ENCODE results near the gene USP12.

The USP12 gene

GRCh38 chr13:27027086-27027667 is 144.4 kb downstream of the USP12 start:
- Histone ChIP-seq H3K36me3 (ENCODE audit: control insufficient read depth in 1 of 2, insufficient read depth in 2 of 2, low read length in 2 of 2) (no peaks in the 10 kb centered on the region), H3K27ac (ENCODE audit: low read length) (no peak overlapping the region)

DNA sequence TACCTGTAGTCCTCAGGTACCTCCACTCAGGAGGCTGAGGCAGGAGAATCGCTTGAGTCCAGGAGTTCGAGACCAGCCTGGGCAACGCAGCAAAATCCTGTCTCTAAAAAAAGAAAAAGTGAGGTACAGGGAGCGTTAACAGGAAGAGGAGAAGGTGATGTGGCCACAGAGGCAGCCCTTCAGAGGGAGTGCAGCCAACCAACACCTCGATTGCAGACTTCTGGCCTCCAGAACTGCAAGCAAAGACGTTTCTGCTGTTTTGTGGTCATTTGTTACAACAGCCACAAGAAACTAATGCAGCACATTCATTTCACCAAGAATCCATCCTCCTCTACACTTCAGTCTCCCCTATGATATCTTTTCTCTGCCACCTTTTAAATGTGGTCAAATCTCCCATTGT is 145.2 kb downstream of the USP12 start:
- no peaks in the 10 kb centered on the region for H3K36me3 ChIP-seq (ENCODE audit: control insufficient read depth in 1 of 2, insufficient read depth in 2 of 2, low read length in 2 of 2)
- H3K4me3 ChIP-seq (ENCODE audit: low read depth in 1 of 2, low read length in 2 of 2): no peak overlapping the region
- H3K27ac ChIP-seq (ENCODE audit: low read length): no peak overlapping the region
- H3K4me1 ChIP-seq (ENCODE audit: control insufficient read depth in 1 of 2, insufficient read depth in 2 of 2, low read length in 2 of 2): peaks cover 0 to 9% of the 10 kb centered on the region in 2 donors
- no peaks in the 10 kb centered on the region for H3K27me3 ChIP-seq (ENCODE audit: low read depth, low read length)
- H3K9me3 ChIP-seq (ENCODE audit: control insufficient read depth in 1 of 2, low read length in 2 of 2): no peaks in the 10 kb centered on the region

More at GRCh38 chr13:27027086-27027667, 144.4 kb downstream of the USP12 start:
- Histone ChIP-seq H3K4me3 (ENCODE audit: low read depth in 1 of 2, low read length in 2 of 2) (no peak overlapping the region), H3K9me3 (ENCODE audit: control insufficient read depth in 1 of 2, low read length in 2 of 2) (no peaks in the 10 kb centered on the region), H3K27me3 (ENCODE audit: low read depth, low read length) (no peaks in the 10 kb centered on the region), H3K4me1 (ENCODE audit: control insufficient read depth in 1 of 2, insufficient read depth in 2 of 2, low read length in 2 of 2) (peaks cover 0 to 8% of the 10 kb centered on the region in 2 donors)

DNA sequence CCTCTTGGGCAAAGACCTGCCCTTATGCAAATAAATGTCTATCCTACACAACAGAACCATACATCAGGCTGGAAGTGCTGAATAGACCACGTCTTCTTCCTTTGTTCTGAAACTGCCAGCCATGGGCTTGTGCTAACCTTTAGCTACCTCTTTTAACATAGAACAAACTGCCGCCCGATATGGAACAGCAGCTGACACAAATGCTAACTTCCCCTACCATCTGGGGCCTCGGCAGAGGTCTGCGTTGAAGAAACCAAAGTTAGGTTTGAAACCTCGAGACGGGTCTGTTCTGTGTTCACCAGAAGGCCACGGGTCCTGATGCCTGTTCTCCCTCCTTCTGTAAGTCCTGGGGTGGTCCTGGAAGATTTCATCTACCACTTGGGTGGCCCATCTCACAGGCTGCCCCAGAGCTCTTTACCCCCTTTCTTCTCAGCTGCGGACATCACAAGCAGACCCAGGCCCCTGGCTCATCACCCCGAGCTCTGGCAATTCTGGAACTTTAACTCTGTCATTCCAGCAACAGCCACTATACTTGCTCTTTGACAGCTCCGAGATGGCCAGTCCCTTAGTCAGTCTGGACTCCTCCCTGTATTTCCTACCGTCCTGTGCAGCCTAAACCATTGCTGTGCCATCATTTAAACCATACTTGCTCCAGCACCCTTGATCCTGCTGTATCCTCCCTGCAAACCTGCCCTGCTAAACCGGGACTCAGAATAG is 146.7 kb downstream of the USP12 start:
- H3K27ac ChIP-seq (ENCODE audit: low read length): no peak overlapping the region
- no peaks in the 10 kb centered on the region for H3K36me3 ChIP-seq (ENCODE audit: control insufficient read depth in 1 of 2, insufficient read depth in 2 of 2, low read length in 2 of 2)
- peaks cover 0 to 9% of the 10 kb centered on the region in 2 donors for H3K4me1 ChIP-seq (ENCODE audit: control insufficient read depth in 1 of 2, insufficient read depth in 2 of 2, low read length in 2 of 2)

DNA sequence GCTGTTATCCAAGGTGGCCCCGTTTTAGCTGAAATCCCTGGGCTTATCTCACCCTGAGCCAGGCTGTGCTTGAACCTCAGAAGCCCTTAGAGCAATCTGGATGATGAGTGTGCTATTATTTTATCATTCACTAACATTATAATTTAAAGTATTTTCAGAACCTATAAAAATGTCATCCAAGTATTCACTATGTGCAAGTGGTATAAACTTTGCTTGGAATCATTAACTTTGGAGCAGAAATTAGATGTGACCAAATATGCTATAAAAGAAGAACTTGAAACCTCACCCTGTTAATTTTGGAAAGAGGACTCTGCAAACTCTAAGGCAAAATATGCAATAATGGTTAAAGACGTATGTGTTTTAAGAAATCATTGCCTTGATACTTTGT is 147.5 kb downstream of the USP12 start:
- Histone ChIP-seq H3K4me1 (ENCODE audit: control insufficient read depth in 1 of 2, insufficient read depth in 2 of 2, low read length in 2 of 2) (peaks cover 0 to 9% of the 10 kb centered on the region in 2 donors), H3K27me3 (ENCODE audit: low read depth, low read length) (no peaks in the 10 kb centered on the region), H3K27ac (ENCODE audit: low read length) (no peak overlapping the region), H3K36me3 (ENCODE audit: control insufficient read depth in 1 of 2, insufficient read depth in 2 of 2, low read length in 2 of 2) (no peaks in the 10 kb centered on the region), H3K9me3 (ENCODE audit: control insufficient read depth in 1 of 2, low read length in 2 of 2) (no peaks in the 10 kb centered on the region), H3K4me3 (ENCODE audit: low read depth in 1 of 2, low read length in 2 of 2) (no peak overlapping the region)

More for the DNA sequence above, 146.7 kb downstream of the USP12 start:
- H3K9me3 ChIP-seq (ENCODE audit: control insufficient read depth in 1 of 2, low read length in 2 of 2): no peaks in the 10 kb centered on the region
- H3K4me3 ChIP-seq (ENCODE audit: low read depth in 1 of 2, low read length in 2 of 2): no peak overlapping the region
- no peaks in the 10 kb centered on the region for H3K27me3 ChIP-seq (ENCODE audit: low read depth, low read length)

DNA sequence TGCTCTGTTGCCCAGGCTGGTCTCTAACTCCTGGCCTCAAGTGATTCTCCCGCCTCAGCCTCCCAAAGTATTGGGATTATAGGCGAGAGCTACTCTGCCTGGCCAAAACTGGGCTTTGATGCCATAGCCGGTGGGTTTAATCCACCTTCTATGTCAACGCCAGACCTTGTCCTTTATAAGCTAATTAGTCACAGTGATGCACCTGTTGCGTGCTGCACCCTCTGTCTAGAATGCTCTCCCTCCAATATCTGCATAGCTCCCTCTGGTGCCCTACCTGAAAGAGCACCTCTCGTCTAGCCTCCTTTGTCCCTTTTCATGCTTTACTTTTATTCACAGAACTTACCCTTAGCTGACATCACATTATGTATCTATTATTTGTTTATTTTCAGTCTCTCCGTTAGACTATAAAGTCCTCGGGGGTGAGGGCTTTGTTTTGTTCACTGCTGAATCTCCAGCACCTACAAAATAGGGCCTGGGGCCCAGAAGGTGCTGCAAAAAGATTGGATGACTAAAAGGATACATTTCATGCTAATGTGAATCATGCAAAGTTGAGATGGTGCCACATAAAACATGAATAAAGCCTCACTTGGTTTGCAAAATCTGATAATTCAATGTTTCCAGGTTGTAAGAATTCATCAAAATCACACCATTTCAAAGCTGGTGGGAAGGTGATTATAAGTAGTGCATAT is 148.1 kb downstream of the USP12 start:
- peaks cover 0 to 14% of the 10 kb centered on the region in 2 donors for H3K4me1 ChIP-seq (ENCODE audit: control insufficient read depth in 1 of 2, insufficient read depth in 2 of 2, low read length in 2 of 2)
- peak overlapping the region; percentile 41 for H3K27ac ChIP-seq (ENCODE audit: low read length)
- H3K27me3 ChIP-seq (ENCODE audit: low read depth, low read length): no peaks in the 10 kb centered on the region
- no peaks in the 10 kb centered on the region for H3K9me3 ChIP-seq (ENCODE audit: control insufficient read depth in 1 of 2, low read length in 2 of 2)
- no peaks in the 10 kb centered on the region for H3K36me3 ChIP-seq (ENCODE audit: control insufficient read depth in 1 of 2, insufficient read depth in 2 of 2, low read length in 2 of 2)
- H3K4me3 ChIP-seq (ENCODE audit: low read depth in 1 of 2, low read length in 2 of 2): no peak overlapping the region

DNA sequence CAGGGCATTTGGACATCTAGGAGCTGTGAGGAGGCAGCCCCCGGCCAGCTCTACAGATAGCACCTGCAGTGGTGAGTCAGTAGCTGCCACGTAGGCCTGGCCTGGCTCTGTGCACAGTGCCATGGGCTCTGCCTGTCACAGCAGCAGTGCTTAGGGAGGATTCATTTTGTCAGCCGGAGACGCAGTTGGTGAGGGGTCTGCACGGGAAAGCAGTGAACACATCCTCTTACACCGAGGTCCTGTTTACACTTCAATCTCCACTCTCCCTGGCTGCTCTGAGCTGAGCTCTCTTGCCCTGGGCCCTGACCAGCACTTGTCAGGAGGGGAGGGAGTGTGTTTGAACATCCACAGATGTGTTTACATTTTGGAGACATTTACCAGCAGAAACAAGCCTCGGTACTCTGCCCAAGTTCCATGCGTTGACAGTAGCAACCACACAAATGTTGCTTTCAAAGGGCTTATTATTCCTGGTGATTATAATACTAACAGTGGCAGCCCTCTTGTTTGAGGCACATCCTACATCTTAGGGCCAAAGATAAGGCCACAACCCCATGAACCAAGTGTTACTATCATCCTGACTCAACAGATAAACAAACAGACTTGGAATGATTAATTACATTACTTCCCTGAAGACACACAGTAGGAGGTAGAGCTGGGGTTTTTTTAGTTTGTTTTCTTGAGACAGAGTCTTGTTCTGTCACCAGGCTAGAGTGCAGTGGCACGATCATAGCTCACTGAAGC is 148.9 kb downstream of the USP12 start:
- Histone ChIP-seq H3K4me1 (ENCODE audit: control insufficient read depth in 1 of 2, insufficient read depth in 2 of 2, low read length in 2 of 2) (peaks cover 0 to 16% of the 10 kb centered on the region in 2 donors), H3K4me3 (ENCODE audit: low read depth in 1 of 2, low read length in 2 of 2) (no peak overlapping the region), H3K9me3 (ENCODE audit: control insufficient read depth in 1 of 2, low read length in 2 of 2) (no peaks in the 10 kb centered on the region), H3K27me3 (ENCODE audit: low read depth, low read length) (no peaks in the 10 kb centered on the region), H3K36me3 (ENCODE audit: control insufficient read depth in 1 of 2, insufficient read depth in 2 of 2, low read length in 2 of 2) (no peaks in the 10 kb centered on the region), H3K27ac (ENCODE audit: low read length) (peak overlapping the region; percentile 41)

- Histone ChIP-seq H3K9me3 (ENCODE audit: control insufficient read depth in 1 of 2, low read length in 2 of 2) (no peaks in the 10 kb centered on the region), H3K4me1 (ENCODE audit: control insufficient read depth in 1 of 2, insufficient read depth in 2 of 2, low read length in 2 of 2) (peaks cover 0 to 16% of the 10 kb centered on the region in 2 donors), H3K4me3 (ENCODE audit: low read depth in 1 of 2, low read length in 2 of 2) (no peak overlapping the region), H3K36me3 (ENCODE audit: control insufficient read depth in 1 of 2, insufficient read depth in 2 of 2, low read length in 2 of 2) (no peaks in the 10 kb centered on the region), H3K27me3 (ENCODE audit: low read depth, low read length) (no peaks in the 10 kb centered on the region), H3K27ac (ENCODE audit: low read length) (no peak overlapping the region)
Observed at GRCh38 chr13:27020415-27020814, 151.2 kb downstream of the USP12 start.

- no peaks in the 10 kb centered on the region for H3K27me3 ChIP-seq (ENCODE audit: low read depth, low read length)
- no peak overlapping the region for H3K4me3 ChIP-seq (ENCODE audit: low read depth in 1 of 2, low read length in 2 of 2)
- H3K4me1 ChIP-seq (ENCODE audit: control insufficient read depth in 1 of 2, insufficient read depth in 2 of 2, low read length in 2 of 2): peaks cover 0 to 16% of the 10 kb centered on the region in 2 donors
- H3K27ac ChIP-seq (ENCODE audit: low read length): no peak overlapping the region
- no peaks in the 10 kb centered on the region for H3K9me3 ChIP-seq (ENCODE audit: control insufficient read depth in 1 of 2, low read length in 2 of 2)
- H3K36me3 ChIP-seq (ENCODE audit: control insufficient read depth in 1 of 2, insufficient read depth in 2 of 2, low read length in 2 of 2): no peaks in the 10 kb centered on the region
Observed at GRCh38 chr13:27018882-27019281, 152.7 kb downstream of the USP12 start.

- no peak overlapping the region for H3K27ac ChIP-seq (ENCODE audit: low read length)
- no peaks in the 10 kb centered on the region for H3K9me3 ChIP-seq (ENCODE audit: control insufficient read depth in 1 of 2, low read length in 2 of 2)
- H3K27me3 ChIP-seq (ENCODE audit: low read depth, low read length): no peaks in the 10 kb centered on the region
- H3K36me3 ChIP-seq (ENCODE audit: control insufficient read depth in 1 of 2, insufficient read depth in 2 of 2, low read length in 2 of 2): no peaks in the 10 kb centered on the region
- peaks cover 0 to 16% of the 10 kb centered on the region in 2 donors for H3K4me1 ChIP-seq (ENCODE audit: control insufficient read depth in 1 of 2, insufficient read depth in 2 of 2, low read length in 2 of 2)
- H3K4me3 ChIP-seq (ENCODE audit: low read depth in 1 of 2, low read length in 2 of 2): no peak overlapping the region
Observed at GRCh38 chr13:27018344-27018861, 153.2 kb downstream of the USP12 start.

DNA sequence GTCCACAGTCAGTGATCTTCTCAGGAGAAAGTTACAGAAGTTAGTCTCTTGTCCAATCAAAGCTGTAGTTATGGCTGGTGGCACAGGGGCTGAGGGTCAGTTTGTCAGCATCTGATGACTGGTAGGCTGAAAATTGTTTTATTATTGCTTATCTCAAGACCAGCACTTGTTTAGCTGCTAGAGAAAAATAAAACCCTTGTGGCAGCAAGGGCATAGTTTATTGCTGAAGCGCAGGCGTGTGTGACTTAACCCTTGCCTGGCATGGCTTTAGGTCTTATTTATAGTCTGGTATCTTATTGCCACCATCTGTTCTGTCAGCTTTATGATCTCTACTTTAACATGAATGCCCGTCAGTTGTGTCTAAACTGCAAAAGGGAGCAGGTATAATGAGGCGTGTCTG is 154.7 kb downstream of the USP12 start:
- H3K4me1 ChIP-seq (ENCODE audit: control insufficient read depth in 1 of 2, insufficient read depth in 2 of 2, low read length in 2 of 2): peaks cover 0 to 7% of the 10 kb centered on the region in 2 donors
- H3K27me3 ChIP-seq (ENCODE audit: low read depth, low read length): no peaks in the 10 kb centered on the region
- H3K27ac ChIP-seq (ENCODE audit: low read length): no peak overlapping the region
- no peaks in the 10 kb centered on the region for H3K36me3 ChIP-seq (ENCODE audit: control insufficient read depth in 1 of 2, insufficient read depth in 2 of 2, low read length in 2 of 2)
- H3K4me3 ChIP-seq (ENCODE audit: low read depth in 1 of 2, low read length in 2 of 2): no peak overlapping the region
- H3K9me3 ChIP-seq (ENCODE audit: control insufficient read depth in 1 of 2, low read length in 2 of 2): no peaks in the 10 kb centered on the region

All from muscle layer of duodenum (tissue), 2 donors.